ENCODE measurements around the gene ZNF577.

Gene ZNF577

DNA sequence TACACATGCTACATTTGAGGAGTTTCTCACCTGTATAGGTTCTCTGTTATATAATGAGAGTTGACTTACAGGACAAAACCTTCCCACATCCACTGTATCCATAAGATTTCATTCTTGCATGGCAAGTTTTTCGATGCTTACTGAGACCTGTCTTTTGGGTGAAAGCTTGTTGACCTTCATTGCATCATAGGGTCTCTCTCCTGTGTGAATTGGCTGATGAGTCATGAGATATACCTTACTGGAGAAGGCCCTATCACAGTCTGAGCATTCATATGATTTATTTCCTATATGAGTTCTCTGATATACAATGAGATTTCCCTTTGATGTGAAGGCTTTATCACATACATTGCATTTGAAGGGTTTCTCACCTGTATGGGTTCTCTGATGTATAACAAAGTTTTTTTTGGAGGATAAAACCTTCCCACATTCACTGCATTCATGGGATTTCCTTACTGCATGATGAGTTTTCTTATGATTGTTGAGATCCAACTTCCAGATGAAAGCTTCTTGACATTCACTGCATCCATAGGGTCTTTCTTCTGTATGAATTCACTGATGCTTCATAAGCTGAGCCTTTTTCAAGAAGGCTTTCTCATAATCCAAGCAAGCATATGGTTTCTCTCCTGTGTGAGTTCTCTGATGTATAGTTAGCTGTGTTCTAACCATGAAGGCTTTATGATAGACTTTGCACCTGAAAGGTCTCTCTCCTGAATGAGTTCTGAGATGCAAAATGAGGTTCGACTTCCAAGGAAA, 25.7 kb downstream of the ZNF577 start:
- no peak for DNase-seq

- no peak for DNase-seq
Measured at GRCh38 chr19:51837145-51837544, 50.6 kb downstream of the ZNF577 start.

GRCh38 chr19:51830274-51830673, 57.5 kb downstream of the ZNF577 start:
- DNase-seq = no peak

DNA sequence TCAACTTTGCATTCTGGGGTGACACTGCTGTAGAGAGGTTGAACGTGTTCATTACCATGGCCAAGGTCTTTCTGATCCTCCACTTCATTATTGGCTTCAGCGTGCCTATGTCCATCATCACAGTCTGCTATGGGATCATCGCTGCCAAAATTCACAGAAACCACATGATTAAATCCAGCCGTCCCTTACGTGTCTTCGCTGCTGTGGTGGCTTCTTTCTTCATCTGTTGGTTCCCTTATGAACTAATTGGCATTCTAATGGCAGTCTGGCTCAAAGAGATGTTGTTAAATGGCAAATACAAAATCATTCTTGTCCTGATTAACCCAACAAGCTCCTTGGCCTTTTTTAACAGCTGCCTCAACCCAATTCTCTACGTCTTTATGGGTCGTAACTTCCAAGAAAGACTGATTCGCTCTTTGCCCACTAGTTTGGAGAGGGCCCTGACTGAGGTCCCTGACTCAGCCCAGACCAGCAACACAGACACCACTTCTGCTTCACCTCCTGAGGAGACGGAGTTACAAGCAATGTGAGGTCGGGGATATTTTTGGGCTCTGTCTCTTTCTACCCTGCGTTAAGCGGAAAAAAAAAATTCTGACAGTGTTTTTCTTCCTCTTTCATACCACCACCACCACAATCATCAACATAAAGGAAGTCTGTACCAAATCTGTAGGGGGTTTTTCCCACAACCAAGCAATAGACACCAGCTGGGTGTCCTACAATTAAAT, 63.3 kb downstream of the ZNF577 start:
- no peak for DNase-seq

GRCh38 chr19:51822946-51823345, 64.8 kb downstream of the ZNF577 start:
- DNase-seq = no peak

DNA sequence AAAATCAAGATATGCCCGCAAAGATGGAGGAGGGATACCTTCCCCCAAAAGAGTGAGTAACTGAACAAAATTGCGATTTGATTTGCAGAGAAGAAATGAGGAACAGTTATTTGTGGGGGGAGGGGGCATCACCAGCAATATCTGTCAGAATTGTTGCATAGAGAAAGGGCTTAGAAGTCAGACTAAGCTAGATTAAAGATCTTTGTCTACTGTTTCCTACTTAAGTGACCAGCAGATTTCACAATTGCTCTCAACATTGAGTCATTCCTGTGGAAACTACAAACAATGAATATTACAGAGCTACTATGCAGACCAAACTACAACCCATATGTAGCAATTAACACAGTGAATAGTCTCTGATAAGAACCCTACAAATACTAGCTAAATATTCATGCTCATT, 65.4 kb downstream of the ZNF577 start:
- no peak for DNase-seq

DNA sequence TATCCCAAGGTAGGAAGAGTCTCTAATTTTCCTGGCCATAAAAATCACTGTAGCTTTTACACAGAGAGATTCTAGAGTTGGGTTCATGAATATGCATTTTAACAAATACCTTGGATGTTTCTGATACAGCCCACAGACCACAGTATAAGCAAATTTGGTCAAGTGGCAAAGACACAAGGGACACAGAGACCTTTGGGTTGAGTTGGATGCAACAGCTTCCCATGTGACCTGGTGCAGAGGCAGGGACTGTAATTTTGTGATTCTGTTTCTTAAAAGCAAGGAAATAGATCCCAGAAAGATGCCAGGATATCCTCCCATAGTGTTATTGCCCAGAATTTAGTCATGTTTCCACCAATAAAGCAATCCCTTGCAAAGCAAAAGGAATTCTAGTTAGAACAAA, 65.8 kb downstream of the ZNF577 start:
- DNase-seq = no peak

DNA sequence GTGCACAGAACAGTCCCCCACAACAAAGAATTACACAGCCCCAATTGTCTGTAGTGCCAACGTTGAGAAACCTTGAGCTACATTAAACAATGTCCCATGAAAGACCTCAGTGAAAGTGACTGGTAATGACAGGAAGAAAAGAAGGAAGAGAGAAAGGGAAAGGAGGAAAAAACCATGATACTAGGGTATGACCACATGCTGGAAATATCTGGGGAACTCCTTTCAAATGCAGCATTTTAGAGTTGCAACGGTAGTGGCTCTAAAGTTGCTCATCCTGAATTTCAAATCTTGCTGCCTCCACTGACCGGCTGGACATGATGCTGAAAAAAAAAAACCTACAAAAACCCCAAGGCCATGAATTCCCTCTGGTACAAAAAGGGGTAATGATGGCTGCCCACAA, 66.3 kb downstream of the ZNF577 start:
- no peak for DNase-seq

All from activated naive CD4-positive, alpha-beta T cell treated with Interleukin-2 at 50 U/mL for 16 hours (primary cell).